Measurements from ENCODE around the gene USP34.

The USP34 gene

GRCh38 chr2:61291851-61292575 is 178.9 kb downstream of the USP34 start:
- DNase-seq = no peak

- DNase-seq = no peak
These were observed 182.6 kb downstream of the USP34 start for GRCh38 chr2:61288070-61288841.

GRCh38 chr2:61287254-61287653 is 183.6 kb downstream of the USP34 start:
- no peak for DNase-seq

- DNase-seq = no peak
These were observed 187.3 kb downstream of the USP34 start for GRCh38 chr2:61283443-61284160.

GRCh38 chr2:61282104-61282590 is 188.7 kb downstream of the USP34 start:
- DNase-seq = no peak

GRCh38 chr2:61281321-61281720 is 189.6 kb downstream of the USP34 start:
- DNase-seq = no peak

- DNase-seq = no peak
These were observed 193.1 kb downstream of the USP34 start for GRCh38 chr2:61277756-61278155.

- DNase-seq = no peak
These were observed 195.2 kb downstream of the USP34 start for GRCh38 chr2:61275575-61276184.

GRCh38 chr2:61272421-61273070 is 198.3 kb downstream of the USP34 start:
- DNase-seq = no peak

- no peak for DNase-seq
These were observed 202.6 kb downstream of the USP34 start for GRCh38 chr2:61268249-61268648.

GRCh38 chr2:61266632-61267505 is 204.0 kb downstream of the USP34 start:
- no peak for DNase-seq

- no peak for DNase-seq
These were observed 207.1 kb downstream of the USP34 start for GRCh38 chr2:61263830-61264229.

GRCh38 chr2:61262699-61263098 is 208.2 kb downstream of the USP34 start:
- no peak for DNase-seq

GRCh38 chr2:61257446-61257845 is 213.4 kb downstream of the USP34 start:
- no peak for DNase-seq

GRCh38 chr2:61255580-61256437 is 215.1 kb downstream of the USP34 start:
- DNase-seq = no peak

- no peak for DNase-seq
These were observed 216.4 kb downstream of the USP34 start for GRCh38 chr2:61254536-61254935.

- DNase-seq = no peak
These were observed 217.8 kb downstream of the USP34 start for GRCh38 chr2:61253136-61253535.

GRCh38 chr2:61252031-61252430 is 218.9 kb downstream of the USP34 start:
- no peak for DNase-seq

- no peak for DNase-seq
These were observed 221.3 kb downstream of the USP34 start for GRCh38 chr2:61249521-61250071.

- DNase-seq = no peak
These were observed 223.6 kb downstream of the USP34 start for GRCh38 chr2:61247204-61247812.

Measured in femur (tissue), 1 donor.